ENCODE results near the gene XPNPEP2.

DNA sequence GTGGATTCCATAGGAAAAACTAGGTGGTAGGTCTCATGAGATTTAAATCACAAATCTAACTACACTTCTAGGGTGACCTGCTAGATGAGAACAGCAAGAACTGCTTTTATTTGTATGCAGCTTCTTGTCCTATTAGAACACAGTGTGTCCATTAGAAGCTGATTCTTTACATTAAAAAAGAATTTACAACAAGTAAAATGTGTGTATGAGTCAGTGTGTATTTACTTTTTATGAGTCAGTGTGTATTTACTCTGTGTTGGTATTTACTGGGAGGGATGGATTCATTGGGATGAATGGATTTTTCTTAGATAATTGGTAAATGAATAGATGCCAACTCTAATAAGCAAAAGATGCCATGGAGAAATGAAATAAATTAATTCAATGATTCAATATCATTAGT is 40.6 kb upstream of the XPNPEP2 start:
- TF ChIP-seq, protein P1, sequence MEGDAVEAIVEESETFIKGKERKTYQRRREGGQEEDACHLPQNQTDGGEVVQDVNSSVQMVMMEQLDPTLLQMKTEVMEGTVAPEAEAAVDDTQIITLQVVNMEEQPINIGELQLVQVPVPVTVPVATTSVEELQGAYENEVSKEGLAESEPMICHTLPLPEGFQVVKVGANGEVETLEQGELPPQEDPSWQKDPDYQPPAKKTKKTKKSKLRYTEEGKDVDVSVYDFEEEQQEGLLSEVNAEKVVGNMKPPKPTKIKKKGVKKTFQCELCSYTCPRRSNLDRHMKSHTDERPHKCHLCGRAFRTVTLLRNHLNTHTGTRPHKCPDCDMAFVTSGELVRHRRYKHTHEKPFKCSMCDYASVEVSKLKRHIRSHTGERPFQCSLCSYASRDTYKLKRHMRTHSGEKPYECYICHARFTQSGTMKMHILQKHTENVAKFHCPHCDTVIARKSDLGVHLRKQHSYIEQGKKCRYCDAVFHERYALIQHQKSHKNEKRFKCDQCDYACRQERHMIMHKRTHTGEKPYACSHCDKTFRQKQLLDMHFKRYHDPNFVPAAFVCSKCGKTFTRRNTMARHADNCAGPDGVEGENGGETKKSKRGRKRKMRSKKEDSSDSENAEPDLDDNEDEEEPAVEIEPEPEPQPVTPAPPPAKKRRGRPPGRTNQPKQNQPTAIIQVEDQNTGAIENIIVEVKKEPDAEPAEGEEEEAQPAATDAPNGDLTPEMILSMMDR (conservative IDR thresholded peaks at IDR 0.05) = no peak
- no peak for TF ChIP-seq EZH2 (IDR thresholded peaks at IDR 0.05; ENCODE audit: low read depth)
